CD4-positive, CD25-positive, alpha-beta regulatory T cell (primary cell): ENCODE results near the gene MROH8. TPM values are rescaled to one million over a fixed set of nuclear protein-coding genes. Genes with fewer than 3 reads are reported as not detected.

Source experiments
- ATAC-seq, 2 donors: fragments of 150-1000 bp; cut with Tn5 transposase; one replicate each; pipeline ENCODE4 v1.10.0; 2021; ENCODE audit warnings: low read depth in 2 of 2, moderate number of reproducible peaks in 2 of 2, moderate library complexity in 1 of 2
- DNase-seq, 3 donors: peaks; one replicate each; pipeline versions ENCODE4 v3.0.0 to v3.0.0-alpha.2; 2012 to 2022; ENCODE audit warnings: mixed read lengths in 1 of 3
- H3K27ac ChIP-seq: one replicate; pipeline ENCODE4 v1.7.0; 2013; ENCODE audit warnings: mild to moderate bottlenecking, low read length; ENCODE audit not compliant: insufficient read depth, poor library complexity, severe bottlenecking
- H3K27me3 ChIP-seq: one replicate; pipeline ENCODE4 v1.7.0; 2013; ENCODE audit warnings: low read length; ENCODE audit not compliant: control insufficient read depth, insufficient read depth
- H3K36me3 ChIP-seq: one replicate; pipeline ENCODE4 v1.7.0; 2013; ENCODE audit warnings: mild to moderate bottlenecking, low read length, moderate library complexity; ENCODE audit not compliant: control insufficient read depth, insufficient read depth
- H3K4me1 ChIP-seq: 2 replicates; pipeline ENCODE4 v1.7.0; 2013; ENCODE audit warnings: mild to moderate bottlenecking, low read length; ENCODE audit not compliant: insufficient read depth, control insufficient read depth, poor library complexity, severe bottlenecking
- H3K4me3 ChIP-seq: one replicate; pipeline ENCODE4 v1.7.0; 2013; ENCODE audit warnings: low read depth, mild to moderate bottlenecking, low read length, moderate library complexity
- H3K9me3 ChIP-seq, 2 experiments: 1 replicate in 1 of 2; 2 replicates in 1 of 2; pipeline ENCODE4 v1.7.0; 2013; ENCODE audit warnings: low read length in 2 of 2, mild to moderate bottlenecking in 1 of 2, moderate library complexity in 1 of 2; ENCODE audit not compliant: control insufficient read depth in 2 of 2
- H3K27ac Mint-ChIP-seq, 3 donors: one replicate each; pipeline ENCODE4 v1.8.0; 2020 to 2022; ENCODE audit warnings: mild to moderate bottlenecking in 3 of 3, mixed read lengths in 3 of 3, moderate library complexity in 2 of 3
- H3K27me3 Mint-ChIP-seq: one replicate; pipeline ENCODE4 v1.8.0; 2022; ENCODE audit warnings: mild to moderate bottlenecking, mixed read lengths
- H3K36me3 Mint-ChIP-seq: one replicate; pipeline ENCODE4 v1.8.0; 2020; ENCODE audit warnings: mixed read lengths
- H3K4me1 Mint-ChIP-seq, 4 donors: one replicate each; pipeline ENCODE4 v1.8.0; 2020 to 2022; ENCODE audit warnings: mixed read lengths in 4 of 4, mild to moderate bottlenecking in 1 of 4
- H3K4me3 Mint-ChIP-seq, 4 donors: one replicate each; pipeline ENCODE4 v1.8.0; 2020 to 2022; ENCODE audit warnings: mild to moderate bottlenecking in 4 of 4, mixed read lengths in 4 of 4, moderate library complexity in 3 of 4
- H3K9me3 Mint-ChIP-seq, 7 donors: one replicate each; pipeline ENCODE4 v1.8.0; 2020 to 2022; ENCODE audit warnings: mixed read lengths in 7 of 7, mild to moderate bottlenecking in 3 of 7, moderate library complexity in 2 of 7
- polyA plus RNA-seq, 4 donors: library from polyadenylated mRNA; unstranded; fragments of 300-500 nt; fragmentation: Illumina TruSeq; gene quantifications; one replicate each; pipeline ENCODE4 v1.2.3, GENCODE V29; 2021
- total RNA-seq: library from RNA; stranded (reverse); gene quantifications from one replicate; pipeline ENCODE4 v1.2.3, GENCODE V29; 2022

Gene MROH8
- total RNA-seq (0.81 TPM), polyA plus RNA-seq (1 to 10 TPM in 1 of 4 donors, under 1 TPM in 2, not detected in 1; 0.73 to 1.4 (median 0.88) TPM)

- H3K4me1 Mint-ChIP-seq = peaks cover 14 to 46% (median 41%) of the 10 kb centered on the region in 4 donors
- H3K4me3 ChIP-seq = peak within 1 kb of the TSS; percentile 99
Measured at GRCh38 chr20:37178839-37179682, at the start of gene MROH8, which contains the start of gene RPN2. Gene MROH8, minus strand, starts transcription at chr20:37179548. Gene RPN2, plus strand, starts transcription at chr20:37179330. Its CDS starts 27 bp downstream, at chr20:37179357.

DNA sequence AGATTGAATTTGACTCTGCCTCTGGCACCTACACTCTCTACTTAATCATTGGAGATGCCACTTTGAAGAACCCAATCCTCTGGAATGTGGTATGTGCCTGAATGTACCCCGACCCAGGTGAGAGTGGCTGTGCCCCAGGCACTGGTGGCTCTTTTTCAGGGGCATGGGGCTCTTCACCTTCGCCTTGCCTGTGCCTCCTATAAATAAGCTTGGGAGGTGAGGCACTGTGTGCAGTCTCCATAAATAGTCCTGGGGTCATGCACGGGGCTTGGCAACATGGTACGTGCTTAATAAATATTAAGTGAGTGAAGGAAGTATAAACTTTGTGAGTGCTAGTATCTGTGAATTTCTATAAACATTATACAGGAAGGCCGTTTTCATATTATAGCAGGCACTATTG, 49.3 kb upstream of the MROH8 start:
- no peaks in the 10 kb centered on the region for H3K27me3 ChIP-seq
- H3K4me1 ChIP-seq = no peaks in the 10 kb centered on the region
- no peak for DNase-seq
- peaks cover 98% of the 10 kb centered on the region for H3K36me3 ChIP-seq
- no peaks in the 10 kb centered on the region for H3K9me3 ChIP-seq
- H3K4me3 ChIP-seq = no peak overlapping the region
- no peaks in the 10 kb centered on the region for H3K4me1 Mint-ChIP-seq
- H3K27me3 Mint-ChIP-seq = no peaks in the 10 kb centered on the region
- H3K9me3 Mint-ChIP-seq = no peaks in the 10 kb centered on the region
- H3K36me3 Mint-ChIP-seq = peaks cover 60% of the 10 kb centered on the region
- ATAC-seq = no peak
- H3K4me3 Mint-ChIP-seq = no peak overlapping the region
- H3K27ac Mint-ChIP-seq = no peak overlapping the region
- H3K27ac ChIP-seq = no peak overlapping the region

More at GRCh38 chr20:37178839-37179682, at the start of gene MROH8, which contains the start of gene RPN2:
- no peaks in the 10 kb centered on the region for H3K27me3 Mint-ChIP-seq
- DNase-seq (peak; percentile 93 to 97 (median 93)), ATAC-seq (peak; percentile 95 to 96)
- Histone ChIP-seq H3K9me3 (no peaks in the 10 kb centered on the region), H3K27ac (peak within 1 kb of the TSS; percentile 89), H3K36me3 (peaks cover 12% of the 10 kb centered on the region), H3K4me1 (peaks cover 38% of the 10 kb centered on the region), H3K27me3 (no peaks in the 10 kb centered on the region)
- H3K27ac Mint-ChIP-seq = peak within 1 kb of the TSS; percentile 96 to 99 (median 97)
- H3K9me3 Mint-ChIP-seq = no peaks in the 10 kb centered on the region
- H3K36me3 Mint-ChIP-seq = peaks cover 3% of the 10 kb centered on the region
- H3K4me3 Mint-ChIP-seq = peak within 1 kb of the TSS; percentile 97 to 99 (median 98)

- H3K4me3 Mint-ChIP-seq = no peak overlapping the region
- H3K27ac Mint-ChIP-seq = no peak overlapping the region
- DNase-seq (no peak), ATAC-seq (no peak)
- no peaks in the 10 kb centered on the region for H3K4me1 Mint-ChIP-seq
- H3K27me3 ChIP-seq = no peaks in the 10 kb centered on the region
- no peaks in the 10 kb centered on the region for H3K9me3 ChIP-seq
- peaks cover 60% of the 10 kb centered on the region for H3K36me3 Mint-ChIP-seq
- no peak overlapping the region for H3K27ac ChIP-seq
- no peak overlapping the region for H3K4me3 ChIP-seq
- H3K9me3 Mint-ChIP-seq = no peaks in the 10 kb centered on the region
- H3K4me1 ChIP-seq = no peaks in the 10 kb centered on the region
- peaks cover 99% of the 10 kb centered on the region for H3K36me3 ChIP-seq
- no peaks in the 10 kb centered on the region for H3K27me3 Mint-ChIP-seq
Measured at GRCh38 chr20:37228082-37228481, 48.7 kb upstream of the MROH8 start.

- Mint-ChIP-seq H3K27me3 (no peaks in the 10 kb centered on the region), H3K36me3 (peaks cover 57% of the 10 kb centered on the region), H3K27ac (peak overlapping the region in 1 of 3 donors; percentile 60), H3K4me3 (no peak overlapping the region), H3K9me3 (no peaks in the 10 kb centered on the region), H3K4me1 (no peaks in the 10 kb centered on the region)
- Histone ChIP-seq H3K27ac (no peak overlapping the region), H3K9me3 (no peaks in the 10 kb centered on the region), H3K4me3 (no peak overlapping the region), H3K36me3 (peaks cover 95% of the 10 kb centered on the region), H3K4me1 (no peaks in the 10 kb centered on the region), H3K27me3 (no peaks in the 10 kb centered on the region)
- ATAC-seq = no peak
- DNase-seq = no peak
Measured at GRCh38 chr20:37226889-37227288, 47.5 kb upstream of the MROH8 start.

- DNase-seq = no peak
- no peaks in the 10 kb centered on the region for H3K9me3 ChIP-seq
- no peak for ATAC-seq
- Mint-ChIP-seq H3K27me3 (no peaks in the 10 kb centered on the region), H3K4me3 (no peak overlapping the region), H3K4me1 (peaks cover 0 to 4% (median under 1%) of the 10 kb centered on the region in 4 donors), H3K9me3 (no peaks in the 10 kb centered on the region), H3K36me3 (peaks cover 51% of the 10 kb centered on the region), H3K27ac (peak overlapping the region in 1 of 3 donors; percentile 38)
- H3K27ac ChIP-seq = no peak overlapping the region
- H3K27me3 ChIP-seq = no peaks in the 10 kb centered on the region
- no peak overlapping the region for H3K4me3 ChIP-seq
- H3K36me3 ChIP-seq = peaks cover 88% of the 10 kb centered on the region
- no peaks in the 10 kb centered on the region for H3K4me1 ChIP-seq
Measured at GRCh38 chr20:37225146-37225545, 45.8 kb upstream of the MROH8 start.

GRCh38 chr20:37223053-37223452, 43.7 kb upstream of the MROH8 start:
- Histone ChIP-seq H3K9me3 (no peaks in the 10 kb centered on the region), H3K4me3 (no peak overlapping the region), H3K36me3 (peaks cover 86% of the 10 kb centered on the region), H3K27me3 (no peaks in the 10 kb centered on the region), H3K27ac (no peak overlapping the region), H3K4me1 (no peaks in the 10 kb centered on the region)
- ATAC-seq (no peak), DNase-seq (peak in 1 of 3 donors; percentile 5)
- Mint-ChIP-seq H3K27ac (peak overlapping the region in 1 of 3 donors; percentile 65), H3K9me3 (no peaks in the 10 kb centered on the region), H3K27me3 (no peaks in the 10 kb centered on the region), H3K4me3 (no peak overlapping the region), H3K36me3 (peaks cover 49% of the 10 kb centered on the region), H3K4me1 (peaks cover 0 to 4% (median 3%) of the 10 kb centered on the region in 4 donors)

DNA sequence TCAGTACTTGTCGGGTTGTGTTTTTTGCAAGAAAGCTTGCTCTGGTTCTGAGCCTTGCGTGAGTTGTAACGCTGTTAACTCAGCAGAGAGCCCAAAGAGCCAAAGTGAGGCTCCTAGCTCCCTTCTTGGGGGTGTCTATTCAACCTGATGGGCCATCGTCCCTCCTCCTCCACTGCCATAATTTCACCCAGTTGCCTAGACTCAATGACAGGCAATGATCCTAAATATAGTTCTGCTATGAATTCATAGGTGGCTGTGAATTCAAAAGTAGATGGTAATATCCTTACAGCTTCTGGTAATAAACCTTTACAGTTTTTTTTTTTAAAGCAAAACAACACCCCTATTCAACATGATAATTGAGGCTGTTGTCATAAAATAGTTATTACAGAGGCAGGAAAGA, 42.7 kb upstream of the MROH8 start:
- Histone ChIP-seq H3K4me1 (no peaks in the 10 kb centered on the region), H3K27me3 (no peaks in the 10 kb centered on the region), H3K9me3 (no peaks in the 10 kb centered on the region), H3K4me3 (no peak overlapping the region), H3K27ac (no peak overlapping the region), H3K36me3 (peaks cover 83% of the 10 kb centered on the region)
- Mint-ChIP-seq H3K4me1 (peaks cover 0 to 4% (median 3%) of the 10 kb centered on the region in 4 donors), H3K4me3 (no peak overlapping the region), H3K36me3 (peaks cover 43% of the 10 kb centered on the region), H3K9me3 (no peaks in the 10 kb centered on the region), H3K27me3 (no peaks in the 10 kb centered on the region), H3K27ac (no peak overlapping the region)
- ATAC-seq (no peak), DNase-seq (no peak)
